Lung (tissue), 12 donors: ENCODE results near the gene CAPN11. TPM values are rescaled to one million over a fixed set of nuclear protein-coding genes. Genes with fewer than 3 reads are reported as not detected.

Experiments used
- ATAC-seq: fragments of 200-7000 bp; cut with Tn5 transposase; one replicate; pipeline ENCODE4 v1.9.1; 2020; ENCODE audit warnings: moderate number of reproducible peaks; ENCODE audit not compliant: insufficient read depth, low FRiP score
- DNase-seq, 3 donors: peaks; one replicate each; pipeline ENCODE4 v3.0.0-alpha.2; 2013 to 2017
- H3K27ac ChIP-seq, 2 donors: one replicate each; pipeline ENCODE4 v1.5.1; 2013; ENCODE audit warnings: mild to moderate bottlenecking in 2 of 2, moderate library complexity in 2 of 2, control low read depth in 1 of 2, inconsistent platforms in 1 of 2, low read depth in 1 of 2, low read length in 1 of 2
- H3K27me3 ChIP-seq, 3 donors: one replicate each; pipeline ENCODE4 v1.5.1; 2013; ENCODE audit warnings: low read length in 2 of 3; ENCODE audit not compliant: control insufficient read depth in 3 of 3, insufficient read depth in 3 of 3
- H3K36me3 ChIP-seq, 4 donors: one replicate each; pipeline ENCODE4 v1.5.1; 2013; ENCODE audit warnings: low read length in 4 of 4, mild to moderate bottlenecking in 1 of 4, moderate library complexity in 1 of 4; ENCODE audit not compliant: control insufficient read depth in 4 of 4, insufficient read depth in 4 of 4
- H3K4me1 ChIP-seq, 5 donors: one replicate each; pipeline ENCODE4 v1.5.1; 2013; ENCODE audit warnings: low read length in 5 of 5, mild to moderate bottlenecking in 2 of 5, moderate library complexity in 1 of 5; ENCODE audit not compliant: control insufficient read depth in 5 of 5, insufficient read depth in 5 of 5
- H3K4me3 ChIP-seq: one replicate; pipeline ENCODE4 v1.5.1; 2013; ENCODE audit warnings: mild to moderate bottlenecking, control low read depth, moderate library complexity
- H3K9ac ChIP-seq, 2 donors: one replicate each; pipeline ENCODE4 v1.5.1; 2013; ENCODE audit warnings: low read length in 2 of 2, control low read depth in 1 of 2; ENCODE audit not compliant: insufficient read depth in 1 of 2
- H3K9me3 ChIP-seq, 4 donors: one replicate each; pipeline ENCODE4 v1.5.1; 2013; ENCODE audit warnings: low read length in 3 of 4, mild to moderate bottlenecking in 1 of 4, moderate library complexity in 1 of 4; ENCODE audit not compliant: control insufficient read depth in 4 of 4, insufficient read depth in 3 of 4
- WGBS, 2 donors: extraction: QIAGEN DNeasy Blood & Tissue Kit; methylation state at CpG; one replicate each; pipeline ENCODE4 v1.1.7; 2013; 5-methylcytosine and 5-hydroxymethylcytosine counted together
- polyA plus RNA-seq, 2 donors: library from polyadenylated mRNA; stranded (reverse); fragments of 200-250 nt; gene quantifications; one replicate each; pipeline ENCODE4 v1.2.1, GENCODE V29; 2013
- total RNA-seq, 2 donors: library from RNA; depleted of rRNA in 1 of 2; stranded (reverse); fragments of >200 nt in 1 of 2; gene quantifications; one replicate each; pipeline ENCODE4 v1.2.1, GENCODE V29; 2014 to 2021
- TF ChIP-seq, protein P1 (sequence below): IDR thresholded peaks from 2 replicates; pipeline ENCODE4 v1.5.1; 2012; ENCODE audit warnings: mild to moderate bottlenecking; ENCODE audit errors: control extremely low read depth, extremely low read depth
- donor health status: control.
- donor health status: control.
- donor health status: Bipolar disorder and iron deficiency.
- donor health status: healthy.
- donor health status: DM: yes; HTN: yes; CAD: no.

Gene CAPN11
- total and polyA plus RNA-seq, 4 donors: 0.07 to 0.30 (median 0.15) TPM; not detected in 1

- TF ChIP-seq, protein P1, sequence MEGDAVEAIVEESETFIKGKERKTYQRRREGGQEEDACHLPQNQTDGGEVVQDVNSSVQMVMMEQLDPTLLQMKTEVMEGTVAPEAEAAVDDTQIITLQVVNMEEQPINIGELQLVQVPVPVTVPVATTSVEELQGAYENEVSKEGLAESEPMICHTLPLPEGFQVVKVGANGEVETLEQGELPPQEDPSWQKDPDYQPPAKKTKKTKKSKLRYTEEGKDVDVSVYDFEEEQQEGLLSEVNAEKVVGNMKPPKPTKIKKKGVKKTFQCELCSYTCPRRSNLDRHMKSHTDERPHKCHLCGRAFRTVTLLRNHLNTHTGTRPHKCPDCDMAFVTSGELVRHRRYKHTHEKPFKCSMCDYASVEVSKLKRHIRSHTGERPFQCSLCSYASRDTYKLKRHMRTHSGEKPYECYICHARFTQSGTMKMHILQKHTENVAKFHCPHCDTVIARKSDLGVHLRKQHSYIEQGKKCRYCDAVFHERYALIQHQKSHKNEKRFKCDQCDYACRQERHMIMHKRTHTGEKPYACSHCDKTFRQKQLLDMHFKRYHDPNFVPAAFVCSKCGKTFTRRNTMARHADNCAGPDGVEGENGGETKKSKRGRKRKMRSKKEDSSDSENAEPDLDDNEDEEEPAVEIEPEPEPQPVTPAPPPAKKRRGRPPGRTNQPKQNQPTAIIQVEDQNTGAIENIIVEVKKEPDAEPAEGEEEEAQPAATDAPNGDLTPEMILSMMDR: no peak
Observed at GRCh38 chr6:44167567-44167966, 8.9 kb downstream of the CAPN11 start.

GRCh38 chr6:44169154-44169553 is 10.5 kb downstream of the CAPN11 start:
- Histone ChIP-seq H3K4me1 (peaks cover 0 to 6% (median 0%) of the 10 kb centered on the region in 5 donors), H3K36me3 (no peaks in the 10 kb centered on the region), H3K4me3 (no peak overlapping the region), H3K9ac (no peak overlapping the region), H3K27me3 (no peaks in the 10 kb centered on the region), H3K27ac (no peak overlapping the region), H3K9me3 (peaks cover 0 to 2% (median 0%) of the 10 kb centered on the region in 4 donors)
- ATAC-seq: no peak
- 62 to 76% methylated on average over 9 of the region's 9 CpGs for WGBS, 2 donors
- no peak for DNase-seq
- TF ChIP-seq, protein P1: no peak

More at GRCh38 chr6:44167567-44167966, 8.9 kb downstream of the CAPN11 start:
- ATAC-seq (no peak), DNase-seq (no peak)
- peaks cover 0 to 2% (median 0%) of the 10 kb centered on the region in 5 donors for H3K4me1 ChIP-seq
- no peak overlapping the region for H3K9ac ChIP-seq
- H3K27me3 ChIP-seq: no peaks in the 10 kb centered on the region
- no peak overlapping the region for H3K4me3 ChIP-seq
- no peaks in the 10 kb centered on the region for H3K36me3 ChIP-seq
- 96 to 97% methylated on average over 1 of the region's 1 CpG for WGBS, 2 donors
- no peak overlapping the region for H3K27ac ChIP-seq
- peaks cover 0 to 2% (median 0%) of the 10 kb centered on the region in 4 donors for H3K9me3 ChIP-seq

GRCh38 chr6:44169886-44170570 is 11.4 kb downstream of the CAPN11 start:
- Histone ChIP-seq H3K9ac (no peak overlapping the region), H3K4me1 (peaks cover 0 to 6% (median 0%) of the 10 kb centered on the region in 5 donors), H3K9me3 (peaks cover 0 to 2% (median 0%) of the 10 kb centered on the region in 4 donors), H3K27ac (no peak overlapping the region), H3K36me3 (no peaks in the 10 kb centered on the region), H3K27me3 (peaks cover 0 to 2% (median 0%) of the 10 kb centered on the region in 3 donors), H3K4me3 (no peak overlapping the region)
- ATAC-seq (no peak), DNase-seq (no peak)
- TF ChIP-seq, protein P1: no peak
- 66 to 80% methylated on average over 10 of the region's 10 CpGs for WGBS, 2 donors
